Uterus (tissue), 4 donors: ENCODE results near the gene RIMKLB. TPM values are rescaled to one million over a fixed set of nuclear protein-coding genes. Genes with fewer than 3 reads are reported as not detected.

Source experiments
- DNase-seq, 2 donors: peaks; one replicate each; pipeline ENCODE4 v3.0.0-alpha.2; 2019 to 2020
- H3K27ac ChIP-seq, 2 donors: fragments of 200-600 bp; sonication (generic); 1 replicate in 1 of 2; 2 replicates in 1 of 2; pipeline ENCODE4 v1.5.1; 2016 to 2018
- H3K27me3 ChIP-seq, 2 donors: fragments of 200-600 bp; sonication (generic); one replicate each; pipeline ENCODE4 v1.5.1; 2018 to 2019; ENCODE audit warnings: control low read depth in 1 of 2
- H3K36me3 ChIP-seq, 2 donors: fragments of 200-600 bp; sonication (generic); one replicate each; pipeline ENCODE4 v1.5.1; 2019; ENCODE audit warnings: control low read depth in 1 of 2
- H3K4me1 ChIP-seq, 2 donors: fragments of 200-600 bp; sonication (generic); one replicate each; pipeline ENCODE4 v1.5.1; 2018 to 2019; ENCODE audit warnings: control low read depth in 1 of 2
- H3K4me3 ChIP-seq, 2 donors: fragments of 200-600 bp; sonication (generic); 1 replicate in 1 of 2; 2 replicates in 1 of 2; pipeline ENCODE4 v1.5.1; 2018 to 2019; ENCODE audit warnings: mild to moderate bottlenecking in 1 of 2
- H3K9me3 ChIP-seq, 2 donors: fragments of 200-600 bp; sonication (generic); one replicate each; pipeline ENCODE4 v1.5.1; 2019; ENCODE audit warnings: control low read depth in 1 of 2
- CTCF ChIP-seq, 4 experiments: fragments of 200-600 bp in 2 of 4; fragments of 450-650 bp in 2 of 4; sonication (generic) in 2 of 4; IDR thresholded peaks; one replicate each; pipeline ENCODE4 v1.5.1; 2016 to 2019; ENCODE audit warnings: antibody characterized with exemption in 4 of 4, mild to moderate bottlenecking in 2 of 4, moderate library complexity in 1 of 4
- POLR2A ChIP-seq, 2 donors: fragments of 450-650 bp; IDR thresholded peaks; one replicate each; pipeline ENCODE4 v1.6.1; 2016; ENCODE audit warnings: antibody characterized with exemption in 2 of 2, mild to moderate bottlenecking in 1 of 2, moderate library complexity in 1 of 2
- intact Hi-C: fragments of 100-400 bp; cut with DNase I; formaldehyde crosslinking; loops from one replicate; pipeline ENCODE4 v1.15.1; 2023; ENCODE audit warnings: low total_unique reads
- total RNA-seq, 4 donors: library from RNA; depleted of rRNA in 3 of 4; stranded (reverse); fragments of >200 nt in 3 of 4; gene quantifications; one replicate each; pipeline versions ENCODE4 v1.1.0 to v1.2.4, GENCODE V29; 2014 to 2023
- donor health status: DM: yes; HTN: yes; CAD: no.

RIMKLB gene
- total RNA-seq, 4 donors from 2014 or later, result 25.6 to 155 (median 93.4) TPM

GRCh38 chr12:8702159-8702558 lies 4.4 kb downstream of the RIMKLB start:
- TF ChIP-seq CTCF (IDR thresholded peaks at IDR 0.05) (no peak), POLR2A (IDR thresholded peaks at IDR 0.05) (no peak)
- Histone ChIP-seq H3K27me3 (no peaks in the 10 kb centered on the region), H3K4me1 (peaks cover 0 to 5% of the 10 kb centered on the region in 2 donors), H3K4me3 (no peak overlapping the region), H3K9me3 (no peaks in the 10 kb centered on the region), H3K36me3 (no peaks in the 10 kb centered on the region), H3K27ac (peak overlapping the region; percentile 30 to 100)
- DNase-seq, result no peak
- intact Hi-C loops, result no loop called here

- intact Hi-C loops, result no loop called here
- DNase-seq, result no peak
- peaks cover 0 to under 1% of the 10 kb centered on the region in 2 donors for H3K4me1 ChIP-seq
- peak in 1 of 2 donors; percentile 16 for TF ChIP-seq POLR2A (IDR thresholded peaks at IDR 0.05)
- no peak for TF ChIP-seq CTCF (IDR thresholded peaks at IDR 0.05)
- H3K4me3 ChIP-seq, result peak overlapping the region; percentile 11 to 28
- peak overlapping the region; percentile 53 to 79 for H3K27ac ChIP-seq
- no peaks in the 10 kb centered on the region for H3K9me3 ChIP-seq
- H3K36me3 ChIP-seq, result no peaks in the 10 kb centered on the region
- no peaks in the 10 kb centered on the region for H3K27me3 ChIP-seq
Observed at GRCh38 chr12:8709124-8709830, 11.5 kb downstream of the RIMKLB start.

- no peak for DNase-seq
- Histone ChIP-seq H3K4me1 (peaks cover 0 to 7% of the 10 kb centered on the region in 2 donors), H3K27me3 (no peaks in the 10 kb centered on the region), H3K36me3 (no peaks in the 10 kb centered on the region), H3K9me3 (no peaks in the 10 kb centered on the region), H3K4me3 (no peak overlapping the region), H3K27ac (peak overlapping the region; percentile 55 to 80)
- intact Hi-C loops, result no loop called here
- TF ChIP-seq CTCF (IDR thresholded peaks at IDR 0.05), result no peak
- TF ChIP-seq POLR2A (IDR thresholded peaks at IDR 0.05), result no peak
Observed at GRCh38 chr12:8712572-8712971, 14.8 kb downstream of the RIMKLB start.

- Histone ChIP-seq H3K4me3 (no peak overlapping the region), H3K4me1 (no peaks in the 10 kb centered on the region), H3K27me3 (no peaks in the 10 kb centered on the region), H3K36me3 (peaks cover 0 to 3% of the 10 kb centered on the region in 2 donors), H3K9me3 (no peaks in the 10 kb centered on the region), H3K27ac (no peak overlapping the region)
- TF ChIP-seq CTCF (IDR thresholded peaks at IDR 0.05) (no peak), POLR2A (IDR thresholded peaks at IDR 0.05) (no peak)
- DNase-seq, result no peak
- intact Hi-C loops, result no loop called here
Observed at GRCh38 chr12:8722286-8722800, 24.6 kb downstream of the RIMKLB start.

GRCh38 chr12:8734873-8735381 lies 37.1 kb downstream of the RIMKLB start:
- intact Hi-C loops, result no loop called here
- H3K4me3 ChIP-seq, result no peak overlapping the region
- H3K9me3 ChIP-seq, result no peaks in the 10 kb centered on the region
- no peak for TF ChIP-seq POLR2A (IDR thresholded peaks at IDR 0.05)
- TF ChIP-seq CTCF (IDR thresholded peaks at IDR 0.05), result no peak
- peak overlapping the region; percentile 75 to 93 for H3K27ac ChIP-seq
- H3K4me1 ChIP-seq, result peaks cover 0 to 6% of the 10 kb centered on the region in 2 donors
- no peaks in the 10 kb centered on the region for H3K36me3 ChIP-seq
- no peak for DNase-seq
- H3K27me3 ChIP-seq, result no peaks in the 10 kb centered on the region
